ENCODE measurements around the gene NAALADL2. TPM values are rescaled to one million over a fixed set of nuclear protein-coding genes. Genes with fewer than 3 reads are reported as not detected.

Gene NAALADL2
- total and polyA plus RNA-seq, 2 donors (not counting 3 experiments of a cell fraction or from before 2014, with no cell fraction given) = 1.1 to 4.0 TPM

DNA sequence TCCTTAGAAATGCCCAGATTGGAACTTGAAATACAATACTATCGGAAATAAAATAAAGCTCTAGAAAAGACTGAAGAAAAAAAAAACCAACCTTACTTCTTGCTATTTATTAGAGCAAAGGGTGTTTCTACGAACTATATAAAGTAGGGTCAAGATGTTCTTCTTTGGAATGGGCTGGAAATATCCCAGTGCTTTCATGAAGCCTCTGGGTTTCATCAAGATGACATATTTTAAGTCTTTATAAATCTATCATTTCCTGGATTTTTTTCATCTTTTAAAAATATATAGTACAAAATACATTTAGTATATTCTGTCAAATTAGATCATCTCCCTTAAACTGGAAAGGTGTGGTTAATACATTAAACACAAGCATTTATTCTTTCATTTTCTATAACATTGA is 978.8 kb downstream of the NAALADL2 start:
- H4K20me1 ChIP-seq (replicated peaks; ENCODE audit: control insufficient read depth, extremely low read depth, insufficient read depth, low read length) = no peaks in the 10 kb centered on the region
- CTCF ChIA-PET = interaction anchor here (1.2 kb wide), 1 partner anchor 9 kb away, joined by 3 read pairs; no protein-coding TSS in a partner anchor
- no peak overlapping the region for H3K4me3 ChIP-seq (replicated peaks in 1 of 3; ENCODE audit: insufficient read depth in 1 of 3, low read depth in 1 of 3, low read length in 3 of 3)
- H3K4me2 ChIP-seq (ENCODE audit: insufficient read depth, low read length) = no peak overlapping the region
- H3K9ac ChIP-seq (replicated peaks; ENCODE audit: extremely low read depth, insufficient read depth, low read length) = no peak overlapping the region
- no TSS peak for BruUV-seq (replicated peaks)
- dilution Hi-C loops (cut with MboI; ENCODE audit: extremely low pct_ligation_motif_present, low sequenced_read_pairs) (no loop called here), intact Hi-C loops (cut with micrococcal nuclease) (no loop called here)
- TF ChIP-seq GATA2 (IDR thresholded peaks at IDR 0.05; ENCODE audit: insufficient read depth, insufficient read length, low read depth, low read length) = no peak
- TF ChIP-seq, protein P1, sequence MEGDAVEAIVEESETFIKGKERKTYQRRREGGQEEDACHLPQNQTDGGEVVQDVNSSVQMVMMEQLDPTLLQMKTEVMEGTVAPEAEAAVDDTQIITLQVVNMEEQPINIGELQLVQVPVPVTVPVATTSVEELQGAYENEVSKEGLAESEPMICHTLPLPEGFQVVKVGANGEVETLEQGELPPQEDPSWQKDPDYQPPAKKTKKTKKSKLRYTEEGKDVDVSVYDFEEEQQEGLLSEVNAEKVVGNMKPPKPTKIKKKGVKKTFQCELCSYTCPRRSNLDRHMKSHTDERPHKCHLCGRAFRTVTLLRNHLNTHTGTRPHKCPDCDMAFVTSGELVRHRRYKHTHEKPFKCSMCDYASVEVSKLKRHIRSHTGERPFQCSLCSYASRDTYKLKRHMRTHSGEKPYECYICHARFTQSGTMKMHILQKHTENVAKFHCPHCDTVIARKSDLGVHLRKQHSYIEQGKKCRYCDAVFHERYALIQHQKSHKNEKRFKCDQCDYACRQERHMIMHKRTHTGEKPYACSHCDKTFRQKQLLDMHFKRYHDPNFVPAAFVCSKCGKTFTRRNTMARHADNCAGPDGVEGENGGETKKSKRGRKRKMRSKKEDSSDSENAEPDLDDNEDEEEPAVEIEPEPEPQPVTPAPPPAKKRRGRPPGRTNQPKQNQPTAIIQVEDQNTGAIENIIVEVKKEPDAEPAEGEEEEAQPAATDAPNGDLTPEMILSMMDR (IDR thresholded peaks at IDR 0.05; ENCODE audit: extremely low read depth in 1 of 2, insufficient read depth in 1 of 2, low read depth in 1 of 2, low read length in 2 of 2) = no peak
- no peak for TF ChIP-seq MYC (IDR thresholded peaks at IDR 0.05; ENCODE audit: low read depth, low read length)
- no peak for TF ChIP-seq POLR2AphosphoS5 (IDR thresholded peaks at IDR 0.05; ENCODE audit: insufficient read depth, low read depth, low read length)
- no peak for TF ChIP-seq FOS (IDR thresholded peaks at IDR 0.05; ENCODE audit: borderline replicate concordance, insufficient read depth, low read length)
- no peak for TF ChIP-seq EZH2 (IDR thresholded peaks at IDR 0.05; ENCODE audit: borderline replicate concordance, low read depth, low read length, severe bottlenecking)
- no peak for TF ChIP-seq JUN (IDR thresholded peaks at IDR 0.05; ENCODE audit: borderline replicate concordance, insufficient read depth, insufficient read length, low read depth)
- TF ChIP-seq POLR2A (IDR thresholded peaks at IDR 0.05; ENCODE audit: low read depth, low read length) = no peak
- TF ChIP-seq, protein P2, sequence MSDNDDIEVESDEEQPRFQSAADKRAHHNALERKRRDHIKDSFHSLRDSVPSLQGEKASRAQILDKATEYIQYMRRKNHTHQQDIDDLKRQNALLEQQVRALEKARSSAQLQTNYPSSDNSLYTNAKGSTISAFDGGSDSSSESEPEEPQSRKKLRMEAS (IDR thresholded peaks at IDR 0.05; ENCODE audit: insufficient read depth, insufficient read length) = no peak
- no peaks in the 10 kb centered on the region for H3K27me3 ChIP-seq (ENCODE audit: control insufficient read depth in 2 of 2, insufficient read depth in 2 of 2, low read length in 2 of 2)
- H3K9me3 ChIP-seq (replicated peaks; ENCODE audit: control insufficient read depth, insufficient read depth, low read length) = no peaks in the 10 kb centered on the region
- H3K9me1 ChIP-seq (replicated peaks; ENCODE audit: control insufficient read depth, extremely low read depth, insufficient read depth, low read length) = no peaks in the 10 kb centered on the region
- H3K27ac ChIP-seq (ENCODE audit: insufficient read depth, low read depth, low read length) = no peak overlapping the region
- no peaks in the 10 kb centered on the region for H3K4me1 ChIP-seq (ENCODE audit: control insufficient read depth, extremely low read depth, insufficient read depth, low read length)
- DNase-seq (ENCODE audit: low read depth, low spot score) (no peak), FAIRE-seq (no peak)
- H3K36me3 ChIP-seq (ENCODE audit: control insufficient read depth in 2 of 2, extremely low read depth in 1 of 2, insufficient read depth in 2 of 2, low read length in 2 of 2) = no peaks in the 10 kb centered on the region
- POLR2A ChIA-PET = no interaction called here
- no peaks in the 10 kb centered on the region for H3K79me2 ChIP-seq (ENCODE audit: control insufficient read depth, insufficient read depth, low read length)
- H2AFZ ChIP-seq (ENCODE audit: low read depth, low read length) = no peak overlapping the region

Measured in endothelial cell of umbilical vein (primary cell).